T1000 (cell line): Measurements from ENCODE around the gene RAB18.
"Not testable (repeated sequence)": the region's sequence is repeated elsewhere in the genome, so short reads cannot be mapped to it uniquely, and the experiment has no call there.

Source experiments
- DNase-seq: peaks from one replicate; lab custom pipeline; 2025; ENCODE audit warnings: mixed read lengths; lab: John Stamatoyannopoulos, UW

Gene RAB18

DNA sequence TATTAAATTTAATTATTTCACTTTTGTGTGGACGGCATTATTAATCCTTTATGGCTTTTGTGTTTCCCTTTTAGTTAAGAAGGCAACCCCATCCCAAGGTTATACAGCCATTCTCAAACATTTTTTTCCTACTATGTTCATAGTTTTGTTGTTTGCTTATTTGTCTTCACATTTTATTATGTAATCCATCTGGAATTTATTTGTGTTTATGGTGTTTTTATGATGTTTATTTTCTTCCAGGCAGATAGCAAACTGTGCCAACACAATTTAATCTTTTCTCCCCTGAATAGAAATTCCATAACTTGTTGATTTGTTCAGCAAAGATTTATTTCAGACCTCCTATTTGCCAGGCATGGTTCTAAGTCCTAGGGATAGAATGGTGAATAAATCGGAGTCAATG lies 42.9 kb downstream of the RAB18 start:
- no peak for DNase-seq

DNA sequence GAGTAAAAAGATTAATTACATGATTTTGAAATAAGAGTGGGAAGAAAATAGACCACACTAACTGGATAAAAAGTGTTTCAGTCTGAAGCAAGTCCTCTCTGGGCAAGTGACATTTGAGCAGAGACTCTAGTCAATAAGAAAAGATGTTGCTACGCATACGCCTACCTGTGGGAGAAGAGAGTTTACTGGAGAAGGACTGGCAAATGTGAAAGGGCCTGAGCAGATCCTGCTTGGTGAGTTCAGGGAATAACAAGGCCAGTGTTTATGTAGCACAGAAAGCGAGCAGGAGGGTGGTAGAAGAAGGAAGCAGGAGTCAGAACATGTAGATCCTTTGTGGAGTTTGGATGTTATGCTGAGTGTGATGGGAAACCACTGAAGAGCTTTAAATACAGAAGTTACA lies 43.4 kb downstream of the RAB18 start:
- DNase-seq, result no peak

DNA sequence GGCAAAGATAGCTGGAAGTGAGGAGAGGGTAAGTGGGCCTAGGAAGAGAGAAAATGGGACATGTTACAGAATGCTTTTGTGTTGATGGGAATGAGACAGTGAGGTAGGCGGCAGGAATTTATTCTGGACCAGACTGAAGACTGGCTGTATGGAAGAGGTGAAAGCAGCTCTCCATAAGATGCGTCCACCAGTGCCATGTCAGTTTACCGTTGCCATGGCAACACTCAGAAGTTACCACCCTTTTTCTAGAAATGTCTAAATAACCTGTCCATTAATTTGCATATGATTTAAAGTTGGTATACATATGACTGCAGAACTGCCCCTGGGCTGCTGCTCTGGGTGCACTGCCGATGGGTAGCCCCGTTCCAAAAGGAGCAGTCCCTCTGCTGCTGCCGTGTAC lies 46.7 kb downstream of the RAB18 start:
- DNase-seq, result no peak

DNA sequence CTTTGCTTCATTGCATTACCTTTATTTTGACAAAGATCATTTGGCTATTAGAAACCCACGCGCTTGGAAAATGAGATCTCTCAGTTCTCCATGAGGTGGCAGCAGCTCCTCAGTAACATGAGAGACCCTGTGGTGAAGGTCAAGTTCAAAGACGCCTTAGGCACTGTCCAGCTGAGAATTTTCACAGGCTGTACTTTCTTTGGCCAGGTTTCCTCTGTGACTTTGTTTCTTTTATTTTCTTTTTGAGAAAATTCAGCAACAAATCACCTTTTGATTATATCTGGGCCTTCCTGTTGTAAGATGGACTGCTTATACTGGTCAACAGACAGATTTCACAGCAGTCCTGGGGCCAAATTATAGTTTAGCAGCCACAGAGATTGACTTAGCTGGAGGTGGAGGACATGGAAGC lies 54.5 kb downstream of the RAB18 start:
- DNase-seq, result no peak

DNA sequence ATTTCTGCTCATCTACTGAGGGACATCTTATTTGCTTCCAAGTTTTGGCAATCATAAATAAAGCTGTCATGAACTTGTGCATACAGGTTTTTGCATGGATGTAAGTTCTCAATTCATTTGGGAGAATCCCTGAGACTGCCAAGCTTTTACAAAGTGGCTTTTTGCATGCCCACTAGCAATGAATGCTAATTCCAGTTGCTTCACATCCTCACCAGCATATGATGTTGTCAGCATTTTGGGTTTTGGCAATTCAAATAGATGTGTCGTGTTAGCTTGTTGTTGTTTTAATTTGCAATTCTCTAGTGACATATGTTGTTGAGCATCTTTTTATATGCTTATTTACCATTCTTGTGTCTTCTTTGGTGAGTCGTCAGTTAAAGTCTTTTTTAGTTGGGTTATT lies 57.2 kb downstream of the RAB18 start:
- no peak for DNase-seq

DNA sequence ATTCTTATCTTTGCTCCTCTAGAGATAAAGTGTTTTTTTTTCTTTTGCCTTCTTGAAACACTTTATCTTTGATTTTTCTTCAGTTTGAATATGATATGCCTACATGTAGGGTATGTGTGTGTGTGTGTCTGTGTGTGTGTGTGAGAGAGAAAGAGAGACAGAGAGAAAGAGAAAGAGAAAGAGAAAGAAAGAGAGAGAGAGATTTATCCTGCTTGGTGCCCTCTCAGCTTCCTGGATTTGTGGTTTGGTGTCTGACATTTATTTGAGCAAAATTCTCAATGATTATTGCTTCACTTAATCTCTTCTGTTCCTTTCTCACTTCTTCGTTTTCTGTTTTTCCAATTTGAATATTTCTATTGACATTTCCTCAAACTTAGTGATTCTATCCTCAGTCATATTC lies 60.3 kb downstream of the RAB18 start:
- DNase-seq, result no peak

DNA sequence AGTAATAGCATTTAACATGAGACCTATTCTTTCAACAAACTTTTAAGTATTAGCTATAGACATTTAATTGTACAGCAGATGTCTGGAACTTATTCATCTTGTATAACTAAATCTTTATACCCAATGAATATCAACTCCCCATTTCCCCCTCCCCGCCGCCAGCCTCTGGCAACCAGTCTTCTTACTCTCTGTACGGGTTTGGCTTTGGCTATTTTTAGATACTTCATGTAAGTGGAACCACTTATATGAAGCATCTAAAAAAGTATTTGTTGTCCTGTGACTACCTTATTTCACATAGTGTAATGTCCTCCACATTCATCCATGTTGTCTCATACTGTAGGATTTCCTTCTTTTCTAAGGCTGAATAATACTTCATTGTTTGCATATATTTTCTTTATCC lies 60.8 kb downstream of the RAB18 start:
- no peak for DNase-seq

DNA sequence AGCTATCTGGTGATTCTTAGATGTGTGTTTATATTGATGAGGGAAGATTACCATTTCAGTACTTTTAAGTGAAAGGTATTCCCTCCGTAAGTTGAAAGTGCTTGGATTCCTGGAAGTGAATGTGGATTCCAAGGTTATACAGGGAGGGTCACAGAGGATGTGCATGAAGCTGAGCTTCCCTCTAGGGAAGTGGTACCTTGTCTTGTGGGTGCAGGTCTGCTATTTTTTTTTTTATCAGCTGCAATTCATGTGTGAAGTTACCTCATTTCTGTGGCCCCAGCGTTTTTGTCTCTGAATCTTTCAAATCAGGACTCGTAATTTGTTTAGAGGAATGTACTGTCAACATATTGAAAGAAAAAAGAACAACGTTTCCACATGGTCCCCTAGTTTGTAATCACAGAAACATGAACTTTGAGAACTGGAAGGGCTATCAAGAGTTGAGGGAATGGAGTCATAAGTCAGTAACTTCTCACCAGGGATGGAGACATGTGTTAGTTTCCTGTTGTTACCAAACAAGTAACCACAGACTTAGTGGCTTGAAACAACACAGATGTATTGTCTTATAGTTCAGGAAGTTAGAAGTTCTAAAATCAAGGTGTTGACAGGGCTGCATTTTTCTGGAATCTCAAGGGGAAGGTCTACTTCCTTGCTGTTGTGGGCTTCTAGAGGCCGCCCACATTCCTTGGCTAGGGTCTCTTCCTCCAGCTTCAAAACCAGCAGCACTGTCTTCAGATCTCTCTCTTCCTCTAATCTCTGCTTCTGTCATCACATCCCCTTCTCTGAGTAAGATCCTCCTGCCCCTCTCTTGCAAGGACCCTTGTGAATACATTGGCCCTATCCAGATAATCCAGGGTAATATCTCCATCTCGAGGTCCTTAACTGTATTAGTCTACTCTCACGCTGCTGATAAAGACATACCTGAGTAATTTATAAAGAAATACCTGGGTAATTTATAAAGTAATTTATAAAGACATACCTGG lies 64.4 kb downstream of the RAB18 start:
- no peak for DNase-seq

DNA sequence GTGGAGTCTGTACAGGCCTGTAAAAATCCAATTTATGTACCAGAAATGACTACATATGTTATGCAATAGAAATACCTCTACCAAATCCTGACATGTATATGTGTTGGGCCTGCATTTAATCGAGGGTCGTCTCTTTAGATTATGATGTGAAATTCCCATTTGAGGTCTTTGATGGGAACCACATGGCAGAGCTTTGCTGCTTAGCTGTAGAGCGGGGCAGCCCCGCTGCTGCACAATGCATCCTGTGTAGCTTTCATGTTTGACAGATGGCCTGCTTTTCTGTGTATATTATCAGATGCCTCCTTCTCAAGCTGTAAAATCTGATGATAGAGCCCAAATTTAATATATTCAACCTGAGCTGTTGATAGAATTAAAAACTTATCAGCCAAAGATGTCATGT lies 65.8 kb downstream of the RAB18 start:
- DNase-seq, result no peak

DNA sequence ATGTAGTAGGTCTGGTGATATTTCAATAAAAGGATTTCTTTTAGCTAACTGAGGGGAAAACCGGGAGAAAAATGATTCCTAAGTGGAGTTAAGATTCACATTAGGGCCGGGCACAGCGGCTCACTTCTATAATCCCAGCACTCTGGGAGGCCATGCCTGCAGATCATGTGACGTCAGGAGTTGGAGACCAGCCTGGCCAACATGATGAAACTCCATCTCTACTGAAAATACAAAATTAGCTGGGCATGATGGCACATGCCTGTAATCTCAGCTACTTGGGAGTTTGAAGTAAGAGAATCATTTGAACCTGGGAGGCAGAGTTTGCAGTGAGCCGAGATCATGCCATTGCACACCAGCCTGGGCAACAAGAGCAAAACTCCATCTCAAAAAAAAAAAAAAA lies 72.9 kb downstream of the RAB18 start:
- DNase-seq, result not testable (repeated sequence)

DNA sequence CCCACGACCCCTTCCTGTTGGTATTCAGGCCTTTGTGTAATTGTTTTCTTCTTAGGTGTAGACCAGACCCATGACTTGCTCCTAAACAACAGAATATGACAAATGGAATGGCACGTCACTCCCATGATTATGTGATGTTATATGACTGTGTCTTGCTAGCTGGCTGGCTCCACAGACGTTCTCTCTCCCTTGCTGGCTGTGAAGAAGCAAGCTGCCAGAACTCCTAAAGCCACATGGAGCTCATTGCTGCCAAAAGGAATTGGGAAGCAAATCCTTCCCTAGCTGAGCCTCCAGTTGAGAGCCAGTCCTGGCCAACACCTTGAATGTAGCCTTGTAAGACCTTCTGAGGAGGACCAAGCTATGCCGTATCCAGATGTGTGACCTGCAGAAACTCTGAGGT lies 74.2 kb downstream of the RAB18 start:
- no peak for DNase-seq

DNA sequence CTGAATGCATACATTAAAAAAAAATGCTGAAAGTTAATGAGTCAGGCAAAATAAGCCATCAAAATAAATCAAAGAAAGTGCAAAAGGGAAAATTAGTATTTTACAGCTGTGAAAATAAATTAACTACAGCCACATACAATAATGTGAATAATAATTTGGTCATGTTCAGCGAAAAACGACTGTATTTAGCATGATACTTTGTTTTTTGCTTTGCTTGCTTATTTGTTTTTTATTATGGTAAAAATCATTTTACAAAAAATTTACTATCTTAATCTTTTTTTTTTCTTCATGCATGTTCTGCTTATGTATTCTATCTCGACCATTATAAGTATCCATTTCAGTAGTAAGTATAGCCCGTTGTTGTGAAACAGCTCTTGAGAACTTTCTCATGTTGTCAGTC lies 77.1 kb downstream of the RAB18 start:
- DNase-seq, result no peak

DNA sequence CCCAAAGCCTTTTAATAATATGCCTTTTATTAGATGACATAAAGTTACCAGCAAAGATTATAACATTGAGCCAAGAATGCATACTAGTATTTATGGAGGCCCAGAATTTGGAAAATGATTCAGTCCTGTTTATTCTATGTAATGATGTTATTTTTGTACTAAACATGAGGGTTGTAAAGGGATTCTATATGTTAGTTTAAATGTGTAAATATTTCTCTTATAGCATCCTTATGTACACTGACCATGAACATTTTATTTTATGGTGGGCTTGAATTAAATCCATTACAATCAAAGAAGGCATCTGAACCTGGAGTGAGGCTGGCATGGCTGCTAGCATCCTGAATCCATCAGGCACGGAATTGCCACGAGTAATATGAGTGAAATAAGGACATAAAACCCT lies 80.2 kb downstream of the RAB18 start:
- no peak for DNase-seq
